Panc1 (cell line): ENCODE measurements around the gene MPRIP. TPM values are rescaled to one million over a fixed set of nuclear protein-coding genes. Genes with fewer than 3 reads are reported as not detected.

Experiments
- ATAC-seq: fragments of 200-7000 bp; cut with Tn5 transposase; 2 replicates; pipeline ENCODE4 v1.9.1; 2020; ENCODE audit warnings: mild to moderate bottlenecking, moderate library complexity
- BruUV-seq: library from RNA; stranded (reverse); fragments of 400-500 nt; replicated peaks from 2 replicates; lab custom pipeline; 2021; lab: Mats Ljungman, UMichigan
- CTCF ChIA-PET: fragments of 300-600 bp; sonication (Branson Sonifier 250); formaldehyde crosslinking; loops from one replicate; lab custom pipeline; 2022; ENCODE audit warnings: antibody characterized with exemption; lab: Charles Lee
- POLR2A ChIA-PET: fragments of 300-600 bp; sonication (Branson Sonifier 250); formaldehyde crosslinking; loops from one replicate; lab custom pipeline; 2022; ENCODE audit warnings: antibody characterized with exemption; lab: Charles Lee
- DNase-seq: peaks from one replicate; pipeline ENCODE4 v3.0.0-alpha.2; 2010; ENCODE audit warnings: low read depth, low spot score
- H3K27ac ChIP-seq: 2 replicates; pipeline ENCODE4 v1.5.1; 2011; ENCODE audit warnings: mild to moderate bottlenecking, low read length, inconsistent platforms
- H3K27me3 ChIP-seq: fragments of 200-500 bp; sonication (Bioruptor generic); 2 replicates; pipeline ENCODE4 v1.6.0; 2014; ENCODE audit warnings: low read length, inconsistent platforms; ENCODE audit not compliant: control insufficient read depth, insufficient read depth
- H3K36me3 ChIP-seq: fragments of 200-500 bp; sonication (Bioruptor generic); 2 replicates; pipeline ENCODE4 v1.5.1; 2014; ENCODE audit warnings: inconsistent platforms, mild to moderate bottlenecking, low read length, moderate library complexity; ENCODE audit not compliant: control insufficient read depth, insufficient read depth
- H3K4me1 ChIP-seq: 2 replicates; pipeline ENCODE4 v1.5.1; 2011; ENCODE audit warnings: inconsistent platforms, mild to moderate bottlenecking, low read length, moderate library complexity; ENCODE audit not compliant: control insufficient read depth, insufficient read depth
- H3K4me3 ChIP-seq, 2 experiments: 2 replicates each; pipeline ENCODE4 v1.5.1; 2011 to 2012; ENCODE audit warnings: low read depth in 2 of 2, low read length in 2 of 2, mild to moderate bottlenecking in 2 of 2, inconsistent platforms in 1 of 2, moderate library complexity in 1 of 2
- H3K9me3 ChIP-seq: fragments of 200-500 bp; sonication (Bioruptor generic); 2 replicates; pipeline ENCODE4 v1.5.1; 2014; ENCODE audit warnings: low read depth, mild to moderate bottlenecking, inconsistent platforms, low read length, moderate library complexity; ENCODE audit not compliant: control insufficient read depth, insufficient read depth
- CTCF ChIP-seq: fragments of 450-650 bp; IDR thresholded peaks from 2 replicates; pipeline ENCODE4 v1.5.1; 2017; ENCODE audit warnings: mild to moderate bottlenecking
- POLR2AphosphoS5 ChIP-seq: IDR thresholded peaks from 2 replicates; pipeline ENCODE4 v1.6.1; 2012; ENCODE audit warnings: mild to moderate bottlenecking, low read depth, low read length, moderate library complexity
- REST ChIP-seq, 2 experiments: IDR thresholded peaks; 2 replicates each; pipeline ENCODE4 v1.6.1; 2011 to 2012; ENCODE audit warnings: low read depth in 2 of 2, control low read depth in 1 of 2, low read length in 1 of 2, mild to moderate bottlenecking in 1 of 2, moderate library complexity in 1 of 2; ENCODE audit not compliant: insufficient read depth in 1 of 2
- SIN3A ChIP-seq: IDR thresholded peaks from 2 replicates; pipeline ENCODE4 v1.6.1; 2012; ENCODE audit warnings: low read depth, mild to moderate bottlenecking, low read length, moderate library complexity, borderline replicate concordance; ENCODE audit not compliant: insufficient read depth
- TCF7L2 ChIP-seq: IDR thresholded peaks from 2 replicates; pipeline ENCODE4 v1.6.1; 2011; ENCODE audit warnings: mild to moderate bottlenecking, low read depth, low read length, inconsistent platforms
- in situ Hi-C: cut with HindIII; loops from 2 replicates; pipeline ENCODE4 v1.10.0; 2016; ENCODE audit warnings: low sequenced_read_pairs, low pct_unique_long_range_greater_than_20kb
- intact Hi-C: fragments of 100-400 bp; cut with micrococcal nuclease; formaldehyde crosslinking; loops from one replicate; pipeline ENCODE4 v1.10.0; 2022; ENCODE audit not compliant: unreplicated experiment
- total RNA-seq: library from RNA; stranded (reverse); gene quantifications from one replicate; pipeline ENCODE4 v1.2.1, GENCODE V29; 2021; ENCODE audit not compliant: unreplicated experiment

Gene MPRIP
- total RNA-seq, 1 experiment from 2014 or later: 155 TPM

GRCh38 chr17:17060930-17061329, 18.7 kb downstream of the MPRIP start:
- TF ChIP-seq TCF7L2 (no peak), POLR2AphosphoS5 (no peak), REST (IDR thresholded peaks at IDR 0.05; ENCODE audit: insufficient read depth in 1 of 2, low read depth in 2 of 2, low read length in 1 of 2) (no peak), SIN3A (no peak), CTCF (no peak)
- Histone ChIP-seq H3K36me3 (no peaks in the 10 kb centered on the region), H3K27ac (no peak overlapping the region), H3K4me1 (no peaks in the 10 kb centered on the region; the same call in 1 of the 2 replicates), H3K4me3 (no peak overlapping the region), H3K27me3 (no peaks in the 10 kb centered on the region), H3K9me3 (no peaks in the 10 kb centered on the region)
- CTCF ChIA-PET: no interaction called here
- POLR2A ChIA-PET: no interaction called here
- intact Hi-C loops: no loop called here
- DNase-seq (no peak), ATAC-seq (no peak)
- no TSS peak for BruUV-seq
- in situ Hi-C loops: no loop called here

GRCh38 chr17:17061516-17061915, 19.3 kb downstream of the MPRIP start:
- DNase-seq (no peak), ATAC-seq (no peak)
- TF ChIP-seq POLR2AphosphoS5 (no peak), TCF7L2 (no peak), CTCF (no peak), REST (IDR thresholded peaks at IDR 0.05; ENCODE audit: insufficient read depth in 1 of 2, low read depth in 2 of 2, low read length in 1 of 2) (no peak), SIN3A (no peak)
- in situ Hi-C loops (no loop called here), intact Hi-C loops (no loop called here)
- no peak overlapping the region for H3K4me3 ChIP-seq
- ChIA-PET CTCF (no interaction called here), POLR2A (no interaction called here)
- no peaks in the 10 kb centered on the region for H3K36me3 ChIP-seq
- H3K9me3 ChIP-seq: no peaks in the 10 kb centered on the region
- no peak overlapping the region for H3K27ac ChIP-seq
- no peaks in the 10 kb centered on the region for H3K27me3 ChIP-seq
- H3K4me1 ChIP-seq: no peaks in the 10 kb centered on the region; the same call in 1 of the 2 replicates
- no TSS peak for BruUV-seq
